Endothelial cell (in vitro differentiated cells): ENCODE data around the gene PTPRM. TPM values are rescaled to one million over a fixed set of nuclear protein-coding genes. Genes with fewer than 3 reads are reported as not detected.
A peak's percentile ranks its signal among the peaks of the same experiment; 100 is the strongest.

ENCODE experiments used
- DNase-seq: peaks from one replicate; pipeline ENCODE4 v3.0.0; 2021; ENCODE audit warnings: low spot score
- H3K27ac Mint-ChIP-seq: one replicate; pipeline ENCODE4 v1.8.0; 2021; ENCODE audit warnings: mixed read lengths, inconsistent platforms; ENCODE audit not compliant: unreplicated experiment
- H3K27me3 Mint-ChIP-seq: one replicate; pipeline ENCODE4 v1.8.0; 2021; ENCODE audit warnings: mild to moderate bottlenecking, moderate library complexity, mixed read lengths, inconsistent platforms; ENCODE audit not compliant: unreplicated experiment
- H3K36me3 Mint-ChIP-seq: one replicate; pipeline ENCODE4 v1.8.0; 2021; ENCODE audit warnings: mild to moderate bottlenecking, low read depth, mixed read lengths, inconsistent platforms; ENCODE audit not compliant: unreplicated experiment
- H3K4me1 Mint-ChIP-seq: one replicate; pipeline ENCODE4 v1.8.0; 2021; ENCODE audit warnings: mild to moderate bottlenecking, mixed read lengths, inconsistent platforms; ENCODE audit not compliant: unreplicated experiment
- H3K4me3 Mint-ChIP-seq: one replicate; pipeline ENCODE4 v1.8.0; 2021; ENCODE audit warnings: mild to moderate bottlenecking, mixed read lengths, inconsistent platforms; ENCODE audit not compliant: unreplicated experiment
- H3K9me3 Mint-ChIP-seq: one replicate; pipeline ENCODE4 v1.8.0; 2021; ENCODE audit warnings: mixed read lengths, inconsistent platforms; ENCODE audit not compliant: unreplicated experiment
- total RNA-seq: library from RNA; stranded (reverse); fragmentation: NEBNext Ultra II Directional; extraction: Animal tissue kit (Norgen Biotek cat#: 25700); gene quantifications from one replicate; pipeline ENCODE4 v1.2.1, GENCODE V29; 2021; ENCODE audit not compliant: unreplicated experiment
- TF ChIP-seq, protein P1 (sequence below): fragments of 200-600 bp; sonication (generic); IDR thresholded peaks from one replicate; pipeline ENCODE4 v1.5.0; 2021; ENCODE audit warnings: antibody characterized with exemption; ENCODE audit not compliant: unreplicated experiment

Gene PTPRM
- total RNA-seq, 1 donor from 2014 or later, result 284 TPM

- Mint-ChIP-seq H3K4me3 (no peak overlapping the region), H3K27ac (no peak overlapping the region), H3K27me3 (peaks cover 9% of the 10 kb centered on the region), H3K4me1 (peaks cover 2% of the 10 kb centered on the region), H3K9me3 (no peaks in the 10 kb centered on the region), H3K36me3 (peaks cover 4% of the 10 kb centered on the region)
- TF ChIP-seq, protein P1, sequence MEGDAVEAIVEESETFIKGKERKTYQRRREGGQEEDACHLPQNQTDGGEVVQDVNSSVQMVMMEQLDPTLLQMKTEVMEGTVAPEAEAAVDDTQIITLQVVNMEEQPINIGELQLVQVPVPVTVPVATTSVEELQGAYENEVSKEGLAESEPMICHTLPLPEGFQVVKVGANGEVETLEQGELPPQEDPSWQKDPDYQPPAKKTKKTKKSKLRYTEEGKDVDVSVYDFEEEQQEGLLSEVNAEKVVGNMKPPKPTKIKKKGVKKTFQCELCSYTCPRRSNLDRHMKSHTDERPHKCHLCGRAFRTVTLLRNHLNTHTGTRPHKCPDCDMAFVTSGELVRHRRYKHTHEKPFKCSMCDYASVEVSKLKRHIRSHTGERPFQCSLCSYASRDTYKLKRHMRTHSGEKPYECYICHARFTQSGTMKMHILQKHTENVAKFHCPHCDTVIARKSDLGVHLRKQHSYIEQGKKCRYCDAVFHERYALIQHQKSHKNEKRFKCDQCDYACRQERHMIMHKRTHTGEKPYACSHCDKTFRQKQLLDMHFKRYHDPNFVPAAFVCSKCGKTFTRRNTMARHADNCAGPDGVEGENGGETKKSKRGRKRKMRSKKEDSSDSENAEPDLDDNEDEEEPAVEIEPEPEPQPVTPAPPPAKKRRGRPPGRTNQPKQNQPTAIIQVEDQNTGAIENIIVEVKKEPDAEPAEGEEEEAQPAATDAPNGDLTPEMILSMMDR, result no peak
- DNase-seq, result no peak
Observed at GRCh38 chr18:7885865-7886264, 318.7 kb downstream of the PTPRM start.

DNA sequence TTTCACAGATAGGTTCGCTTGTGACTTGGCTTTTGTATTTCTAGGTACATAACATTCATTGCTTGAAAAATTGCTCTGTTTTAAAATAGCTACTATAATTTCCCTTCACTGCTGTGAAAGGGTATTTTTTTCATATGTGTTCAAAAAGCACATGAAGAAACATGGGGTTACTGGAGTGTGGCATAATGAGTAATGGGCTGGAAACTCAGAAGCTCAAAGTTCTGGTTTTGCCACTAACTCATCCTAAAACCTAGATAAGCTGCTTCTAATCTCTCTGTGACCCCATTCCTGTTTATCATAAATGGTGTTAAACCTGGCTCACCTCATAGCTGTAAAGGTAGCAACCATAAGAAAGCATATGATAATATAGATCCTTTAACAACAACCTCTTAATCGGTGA is 319.3 kb downstream of the PTPRM start:
- Mint-ChIP-seq H3K4me3 (no peak overlapping the region), H3K27me3 (peaks cover 9% of the 10 kb centered on the region), H3K9me3 (no peaks in the 10 kb centered on the region), H3K4me1 (peaks cover 2% of the 10 kb centered on the region), H3K36me3 (peaks cover 4% of the 10 kb centered on the region), H3K27ac (no peak overlapping the region)
- TF ChIP-seq, protein P1, result no peak
- DNase-seq, result no peak

DNA sequence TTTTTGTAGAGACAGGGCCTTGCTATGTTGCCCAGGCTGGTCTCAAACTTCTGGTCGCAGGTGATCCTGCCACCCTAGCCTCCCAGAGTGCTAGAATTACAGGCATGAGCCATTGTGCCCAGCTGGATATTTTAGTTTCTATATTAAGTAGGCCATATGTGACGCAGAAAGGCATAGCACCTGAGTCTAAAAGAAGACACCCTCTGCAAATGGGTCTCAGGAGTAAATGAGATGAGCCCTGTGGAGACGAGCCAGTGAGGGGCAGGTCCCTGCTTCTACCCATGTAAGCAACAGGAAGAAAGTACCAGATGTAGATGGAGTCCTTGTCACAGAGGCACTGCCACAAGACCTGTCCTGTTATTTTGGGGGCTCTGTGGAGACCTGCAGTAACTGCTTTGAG is 322.4 kb downstream of the PTPRM start:
- peaks cover 4% of the 10 kb centered on the region for H3K36me3 Mint-ChIP-seq
- TF ChIP-seq, protein P1, result no peak

DNA sequence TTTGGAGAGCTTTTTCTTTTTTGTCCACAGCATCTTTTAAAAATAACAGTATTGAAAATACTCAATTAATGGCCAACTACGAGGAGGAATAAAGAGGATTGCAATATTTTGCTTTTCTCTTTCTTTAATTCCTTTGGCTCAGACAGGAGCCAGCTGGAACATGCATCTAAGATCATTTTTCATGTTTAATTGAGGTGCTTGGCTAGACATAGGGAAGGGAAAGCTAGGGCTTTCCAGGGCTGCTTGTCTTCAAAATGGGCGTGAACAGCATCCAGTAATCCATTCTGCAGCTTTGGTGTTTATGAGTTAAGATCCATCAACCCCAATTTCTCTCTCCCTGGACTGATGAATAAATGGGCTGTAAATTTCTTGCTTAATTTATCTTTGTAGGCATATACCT is 323.0 kb downstream of the PTPRM start:
- Mint-ChIP-seq H3K4me3 (peak overlapping the region; percentile 9), H3K4me1 (peaks cover 3% of the 10 kb centered on the region), H3K27ac (no peak overlapping the region), H3K9me3 (no peaks in the 10 kb centered on the region), H3K27me3 (peaks cover 5% of the 10 kb centered on the region), H3K36me3 (peaks cover 4% of the 10 kb centered on the region)
- TF ChIP-seq, protein P1, result no peak
- no peak for DNase-seq

More for the DNA sequence above, 322.4 kb downstream of the PTPRM start:
- Mint-ChIP-seq H3K4me3 (peak overlapping the region; percentile 9), H3K9me3 (no peaks in the 10 kb centered on the region), H3K27me3 (peaks cover 7% of the 10 kb centered on the region), H3K27ac (no peak overlapping the region), H3K4me1 (peaks cover 3% of the 10 kb centered on the region)
- DNase-seq, result no peak

DNA sequence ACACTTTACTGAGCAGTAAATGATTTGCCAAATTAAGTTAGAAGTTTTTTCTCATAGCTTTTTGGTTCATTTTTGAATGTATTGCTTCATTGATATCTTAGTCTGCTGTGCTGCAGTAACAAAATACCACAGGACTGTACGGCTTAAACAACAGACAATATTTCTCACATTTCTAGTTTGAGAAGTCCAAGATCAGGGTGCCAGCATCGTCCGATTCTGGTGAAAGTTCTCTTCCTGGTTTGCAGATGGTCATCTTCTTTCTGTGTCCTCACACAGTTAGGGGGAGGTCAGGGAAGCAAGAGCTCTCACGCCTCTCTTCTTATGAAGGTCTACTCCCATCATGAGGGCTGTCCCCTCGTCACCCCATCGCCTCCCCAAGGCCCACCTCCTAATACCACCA is 325.4 kb downstream of the PTPRM start:
- Mint-ChIP-seq H3K4me1 (peaks cover 9% of the 10 kb centered on the region), H3K27ac (no peak overlapping the region), H3K4me3 (no peak overlapping the region)

More for the DNA sequence above, 325.4 kb downstream of the PTPRM start:
- DNase-seq, result no peak
- H3K9me3 Mint-ChIP-seq, result no peaks in the 10 kb centered on the region
- peaks cover 4% of the 10 kb centered on the region for H3K36me3 Mint-ChIP-seq
- TF ChIP-seq, protein P1, result no peak
- peaks cover 9% of the 10 kb centered on the region for H3K27me3 Mint-ChIP-seq
